ENCODE data around the gene EIF4G3.

EIF4G3 gene

GRCh38 chr1:20987831-20988825 lies 188.6 kb downstream of the EIF4G3 start:
- no peak for DNase-seq

GRCh38 chr1:20983297-20983889 lies 193.3 kb downstream of the EIF4G3 start:
- DNase-seq: no peak

- no peak for DNase-seq
Observed at GRCh38 chr1:20982316-20982715, 194.4 kb downstream of the EIF4G3 start.

GRCh38 chr1:20981915-20982314 lies 194.8 kb downstream of the EIF4G3 start:
- no peak for DNase-seq

- DNase-seq: no peak
Observed at GRCh38 chr1:20980051-20980450, 196.6 kb downstream of the EIF4G3 start.

- no peak for DNase-seq
Observed at GRCh38 chr1:20978413-20978812, 198.3 kb downstream of the EIF4G3 start.

- DNase-seq: no peak
Observed at GRCh38 chr1:20975668-20976067, 201.0 kb downstream of the EIF4G3 start.

- DNase-seq: no peak
Observed at GRCh38 chr1:20974951-20975350, 201.7 kb downstream of the EIF4G3 start.

GRCh38 chr1:20974069-20974468 lies 202.6 kb downstream of the EIF4G3 start:
- DNase-seq: no peak

- no peak for DNase-seq
Observed at GRCh38 chr1:20972855-20973254, 203.8 kb downstream of the EIF4G3 start.

- no peak for DNase-seq
Observed at GRCh38 chr1:20964540-20965484, 211.9 kb downstream of the EIF4G3 start.

- DNase-seq: no peak
Observed at GRCh38 chr1:20962576-20963258, 214.0 kb downstream of the EIF4G3 start.

- DNase-seq: no peak
Observed at GRCh38 chr1:20958430-20958829, 218.3 kb downstream of the EIF4G3 start.

GRCh38 chr1:20956272-20956671 lies 220.4 kb downstream of the EIF4G3 start:
- no peak for DNase-seq

- no peak for DNase-seq
Observed at GRCh38 chr1:20950679-20951078, 226.0 kb downstream of the EIF4G3 start.

- DNase-seq: no peak
Observed at GRCh38 chr1:20949871-20950590, 226.7 kb downstream of the EIF4G3 start.

- no peak for DNase-seq
Observed at GRCh38 chr1:20948101-20948500, 228.6 kb downstream of the EIF4G3 start.

GRCh38 chr1:20947409-20947808 lies 229.3 kb downstream of the EIF4G3 start:
- DNase-seq: no peak

GRCh38 chr1:20936621-20937020 lies 240.1 kb downstream of the EIF4G3 start:
- DNase-seq: no peak

- no peak for DNase-seq
Observed at GRCh38 chr1:20936216-20936615, 240.5 kb downstream of the EIF4G3 start.

- no peak for DNase-seq
Observed at GRCh38 chr1:20935717-20936116, 241.0 kb downstream of the EIF4G3 start.
